AG04450 (cell line): ENCODE measurements around the gene CEP128. TPM values are rescaled to one million over a fixed set of nuclear protein-coding genes. Genes with fewer than 3 reads are reported as not detected.

Experiments
- CTCF ChIA-PET: fragments of 300-600, 350-600 bp; formaldehyde crosslinking; extraction: SDS; loops from one replicate; lab custom pipeline; 2022; ENCODE audit warnings: antibody characterized with exemption, inconsistent platforms; lab: Charles Lee
- POLR2A ChIA-PET: fragments of 350-600 bp; formaldehyde crosslinking; extraction: SDS; loops from one replicate; lab custom pipeline; 2021; ENCODE audit warnings: antibody characterized with exemption, inconsistent platforms; lab: Yijun Ruan, JAX
- DNase-seq: peaks from one replicate; pipeline ENCODE4 v3.0.0-alpha.2; 2011; ENCODE audit warnings: low read depth, low spot score
- H3K27ac ChIP-seq: one replicate; pipeline ENCODE4 v1.5.1; 2012; ENCODE audit warnings: low read depth, low read length, control low read depth
- H3K27me3 ChIP-seq: one replicate; pipeline ENCODE4 v1.6.0; 2012; ENCODE audit warnings: low read length; ENCODE audit not compliant: control insufficient read depth, insufficient read depth
- H3K4me3 ChIP-seq: 2 replicates; pipeline ENCODE4 v1.5.1; 2011; ENCODE audit warnings: mild to moderate bottlenecking, low read depth, low read length, control low read depth
- H3K9me3 ChIP-seq: 2 replicates; pipeline ENCODE4 v1.5.1; 2012; ENCODE audit warnings: low read length; ENCODE audit not compliant: control insufficient read depth, insufficient read depth
- CTCF ChIP-seq: IDR thresholded peaks from 2 replicates; pipeline ENCODE4 v1.5.1; 2011; ENCODE audit warnings: low read depth, low read length, control low read depth, inconsistent platforms
- polyA plus RNA-seq: library from polyadenylated mRNA; depleted of rRNA; stranded (reverse); fragments of >200 nt; gene quantifications from 2 replicates; pipeline ENCODE4 v1.2.3, GENCODE V29; 2011

CEP128 gene
- polyA plus RNA-seq, 1 experiment, result 1.8 TPM

- Histone ChIP-seq H3K4me3 (no peak overlapping the region), H3K27ac (no peak overlapping the region), H3K9me3 (no peaks in the 10 kb centered on the region; the same call in 1 of the 2 replicates), H3K27me3 (peaks cover 8% of the 10 kb centered on the region)
- ChIA-PET POLR2A (no interaction called here), CTCF (interaction anchor here (1.0 to 11.2 kb wide), 3 partner anchors 29 to 211 kb away, joined by 3 to 122 read pairs (median 4); no protein-coding TSS in a partner anchor)
- DNase-seq, result no peak
- TF ChIP-seq CTCF, result no peak
These were observed 17.4 kb upstream of the CEP128 start for GRCh38 chr14:80958939-80959338.

- ChIA-PET CTCF (interaction anchor here (1.0 to 11.2 kb wide), 2 partner anchors 29 to 212 kb away, joined by 3 to 122 read pairs; no protein-coding TSS in a partner anchor), POLR2A (no interaction called here)
- TF ChIP-seq CTCF, result no peak
- no peak overlapping the region for H3K4me3 ChIP-seq
- H3K27ac ChIP-seq, result no peak overlapping the region
- no peaks in the 10 kb centered on the region; the same call in 1 of the 2 replicates for H3K9me3 ChIP-seq
- peaks cover 8% of the 10 kb centered on the region for H3K27me3 ChIP-seq
- DNase-seq, result no peak
These were observed 16.7 kb upstream of the CEP128 start for GRCh38 chr14:80958226-80958625.

GRCh38 chr14:80957613-80958012 lies 16.1 kb upstream of the CEP128 start:
- ChIA-PET POLR2A (no interaction called here), CTCF (interaction anchor here (11.2 kb wide), 1 partner anchor 30 kb away, joined by 122 read pairs; no protein-coding TSS in a partner anchor)
- no peak for DNase-seq
- Histone ChIP-seq H3K4me3 (no peak overlapping the region), H3K27me3 (peaks cover 8% of the 10 kb centered on the region), H3K9me3 (no peaks in the 10 kb centered on the region; the same call in 1 of the 2 replicates), H3K27ac (no peak overlapping the region)
- TF ChIP-seq CTCF, result no peak

GRCh38 chr14:80956922-80957321 lies 15.4 kb upstream of the CEP128 start:
- Histone ChIP-seq H3K4me3 (no peak overlapping the region), H3K9me3 (no peaks in the 10 kb centered on the region; the same call in 1 of the 2 replicates), H3K27me3 (peaks cover 8% of the 10 kb centered on the region), H3K27ac (no peak overlapping the region)
- ChIA-PET CTCF (interaction anchor here (1.3 to 11.2 kb wide), 3 partner anchors 11 to 214 kb away, joined by 3 to 122 read pairs (median 26); no protein-coding TSS in a partner anchor), POLR2A (no interaction called here)
- no peak for TF ChIP-seq CTCF
- DNase-seq, result no peak

GRCh38 chr14:80956102-80956501 lies 14.6 kb upstream of the CEP128 start:
- no peak for TF ChIP-seq CTCF
- Histone ChIP-seq H3K27ac (no peak overlapping the region), H3K9me3 (no peaks in the 10 kb centered on the region; the same call in 1 of the 2 replicates), H3K4me3 (no peak overlapping the region), H3K27me3 (peaks cover 8% of the 10 kb centered on the region)
- DNase-seq, result no peak
- CTCF ChIA-PET, result interaction anchor here (1.1 to 11.2 kb wide), 8 partner anchors 10 to 215 kb away, joined by 3 to 122 read pairs (median 11); partner anchors contain the start of gene CEP128
- POLR2A ChIA-PET, result no interaction called here
